Stimulated activated CD8-positive, alpha-beta memory T cell treated with anti-CD3 and anti-CD28 coated beads, Interleukin-7, amount 100 ng/mL, for 1 hour (primary cell): ENCODE data around the gene RNF4.
"Not testable (repeated sequence)": the region's sequence is repeated elsewhere in the genome, so short reads cannot be mapped to it uniquely, and the experiment has no call there.

Experiments used
- DNase-seq, 2 donors: peaks; one replicate each; pipeline ENCODE4 v3.0.0-alpha.2; 2020; ENCODE audit warnings: low read depth in 2 of 2

Gene RNF4

GRCh38 chr4:2486981-2487380 lies 18.1 kb downstream of the RNF4 start:
- no peak for DNase-seq

DNA sequence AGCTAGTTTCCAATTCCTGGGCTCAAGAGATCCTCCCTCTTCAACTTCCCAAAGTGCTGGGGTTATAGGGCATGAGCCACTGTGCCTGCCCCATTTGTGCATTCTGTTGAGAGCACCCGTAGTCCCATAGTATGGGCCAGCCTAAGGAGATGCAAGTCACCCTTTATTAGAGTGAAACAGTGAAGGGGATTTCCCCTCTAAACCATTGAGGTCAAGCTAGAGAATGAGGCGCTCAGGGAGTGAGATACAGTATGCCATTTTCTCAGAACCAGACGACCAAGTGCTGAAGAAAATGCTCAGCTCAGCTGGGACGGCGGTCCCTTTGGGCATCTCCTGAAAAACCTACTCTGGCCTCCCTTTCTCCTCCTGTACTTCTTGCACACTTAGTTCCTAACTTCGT lies 18.7 kb downstream of the RNF4 start:
- DNase-seq, result no peak

- no peak for DNase-seq
These were observed 20.3 kb downstream of the RNF4 start for GRCh38 chr4:2489081-2489805.

DNA sequence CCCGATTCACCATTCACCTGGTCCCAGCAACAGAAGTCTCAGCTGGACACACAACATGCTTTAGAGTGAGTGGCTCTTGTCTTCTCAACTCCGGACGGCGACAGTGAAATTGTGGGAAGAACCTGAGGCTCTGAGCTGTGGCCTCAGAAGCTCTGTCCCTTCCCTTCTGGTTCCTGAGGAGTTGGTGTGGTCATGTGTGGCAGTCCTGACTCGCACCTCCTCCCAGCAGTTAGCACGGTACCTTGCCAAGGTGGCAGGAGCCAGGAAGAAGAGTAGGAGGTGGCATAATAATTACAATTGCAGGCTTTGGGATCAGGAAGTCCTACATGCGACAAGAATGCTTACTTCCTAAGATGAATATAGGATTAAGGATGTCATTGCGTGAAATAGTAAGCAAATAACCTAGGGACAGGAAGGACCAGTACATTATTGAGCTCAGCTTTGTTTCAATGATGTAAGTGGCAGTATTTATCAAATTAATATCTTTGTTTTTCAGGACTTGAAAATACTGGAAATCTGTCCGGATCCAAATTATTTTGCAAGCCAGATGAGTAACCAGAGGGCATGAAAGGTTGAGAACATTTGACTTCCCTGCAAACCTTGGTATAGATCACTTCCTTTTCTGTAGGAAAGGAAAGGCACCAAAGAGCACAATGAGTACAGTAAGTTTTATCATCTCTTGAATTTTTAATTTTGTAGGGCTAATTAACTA lies 21.1 kb downstream of the RNF4 start:
- DNase-seq, result no peak

DNA sequence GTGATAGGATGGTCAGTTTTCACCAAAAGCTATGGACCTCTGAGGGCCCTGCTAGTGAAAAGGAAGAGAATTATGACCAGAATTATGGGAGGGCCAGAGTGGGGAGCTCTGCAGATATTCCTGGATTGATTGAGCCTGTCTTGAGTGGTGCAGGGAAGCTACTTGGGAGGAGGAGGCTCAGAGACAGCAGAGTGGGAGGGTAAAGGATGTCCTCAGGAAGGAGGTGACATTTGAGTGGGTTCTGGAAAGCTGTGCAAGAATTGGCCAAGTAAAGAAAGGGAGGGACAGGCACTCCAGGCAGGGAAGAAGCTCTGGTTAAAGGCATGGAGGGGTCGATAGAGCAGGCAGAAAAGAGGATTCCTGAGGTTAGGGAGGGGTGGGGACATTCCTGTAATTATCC lies 24.1 kb downstream of the RNF4 start:
- no peak for DNase-seq

DNA sequence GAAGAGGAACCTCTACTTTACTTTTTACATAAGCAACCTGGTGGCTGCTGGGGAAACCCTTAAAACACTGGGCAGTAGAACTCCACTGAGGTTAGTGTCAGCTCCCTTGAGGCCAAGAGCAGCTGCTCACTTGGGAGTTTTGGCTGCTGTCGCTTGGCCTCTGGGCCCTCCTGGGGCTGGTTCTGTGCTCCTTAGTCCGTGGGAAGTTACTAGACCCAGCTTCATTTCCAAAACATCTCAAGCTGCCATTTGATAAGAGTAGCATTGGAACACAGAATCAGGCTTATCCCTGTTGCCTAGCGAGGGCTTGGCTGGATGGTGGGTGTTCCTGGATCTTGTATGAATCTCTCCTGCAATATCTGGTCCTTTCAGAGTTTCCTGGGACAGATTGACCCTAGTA lies 26.1 kb downstream of the RNF4 start:
- no peak for DNase-seq

DNA sequence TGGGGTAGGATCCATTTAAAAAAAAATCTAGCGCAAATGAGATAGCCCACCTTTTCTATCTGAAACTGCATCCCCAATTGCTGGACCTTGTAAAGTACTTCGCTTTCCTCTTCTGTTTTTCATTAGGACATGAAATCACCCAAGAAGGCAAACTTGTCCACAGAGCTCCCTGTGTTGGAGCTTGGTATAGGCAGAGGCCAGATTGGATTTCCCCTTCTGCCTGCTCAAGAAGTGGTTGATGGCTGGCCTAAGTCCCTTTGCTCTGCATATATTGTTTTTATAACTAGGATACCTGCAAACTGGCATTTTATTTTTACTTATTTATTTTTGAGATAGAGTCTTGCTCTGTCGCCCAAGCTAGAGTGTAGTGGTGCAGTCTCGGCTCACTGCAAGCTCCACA lies 28.4 kb downstream of the RNF4 start:
- DNase-seq, result no peak

DNA sequence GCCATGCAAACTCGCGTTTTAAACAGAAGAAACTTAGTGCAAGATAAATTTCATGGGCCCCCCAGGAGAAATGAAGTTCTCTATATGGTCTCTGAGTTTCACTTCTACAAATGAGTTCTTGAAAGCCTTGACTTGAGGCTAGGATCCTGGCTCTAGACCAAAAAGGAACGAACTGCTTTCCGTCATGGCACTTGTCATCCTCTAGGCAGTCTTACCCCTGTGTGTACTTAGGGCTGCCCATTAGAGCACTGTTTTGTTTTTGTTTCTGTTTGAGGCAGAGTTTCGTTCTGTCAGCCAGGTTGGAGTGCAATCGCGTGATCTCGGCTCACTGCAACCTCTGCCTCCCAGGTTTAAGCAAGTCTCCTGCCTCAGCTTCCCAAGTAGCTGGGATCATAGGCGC lies 29.0 kb downstream of the RNF4 start:
- no peak for DNase-seq

GRCh38 chr4:2500547-2500946 lies 31.6 kb downstream of the RNF4 start:
- no peak for DNase-seq

GRCh38 chr4:2501034-2501594 lies 32.2 kb downstream of the RNF4 start:
- no peak for DNase-seq

GRCh38 chr4:2503809-2504208 lies 34.9 kb downstream of the RNF4 start:
- DNase-seq, result no peak

- DNase-seq, result no peak
These were observed 38.4 kb downstream of the RNF4 start for GRCh38 chr4:2507259-2507658.

GRCh38 chr4:2507855-2508254 lies 38.9 kb downstream of the RNF4 start:
- DNase-seq, result no peak

GRCh38 chr4:2510351-2511259 lies 41.7 kb downstream of the RNF4 start:
- no peak for DNase-seq

DNA sequence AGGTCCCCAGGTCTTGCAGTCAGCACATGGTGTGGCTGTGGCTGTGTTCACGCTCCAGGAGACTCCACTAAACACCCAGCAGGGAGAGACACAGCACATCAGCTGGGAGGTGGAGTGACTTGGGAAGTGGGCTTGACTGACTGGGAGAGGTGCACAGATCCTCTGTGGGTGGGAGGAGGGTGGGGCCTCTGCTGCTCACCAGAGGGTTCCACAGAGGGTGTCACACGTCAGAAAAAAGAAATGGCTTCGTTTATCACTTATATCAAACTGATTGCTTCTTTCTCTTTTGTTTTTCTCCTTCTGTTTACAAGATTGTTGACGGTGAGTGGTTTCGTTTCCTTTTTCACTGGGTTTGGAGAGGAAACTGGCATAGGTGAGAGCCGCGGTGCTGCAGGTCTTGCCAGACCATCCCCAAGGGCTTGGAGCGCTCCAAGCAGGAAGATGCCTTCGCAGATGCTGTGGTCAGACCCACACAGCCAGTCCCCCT lies 42.8 kb downstream of the RNF4 start:
- DNase-seq, result no peak

DNA sequence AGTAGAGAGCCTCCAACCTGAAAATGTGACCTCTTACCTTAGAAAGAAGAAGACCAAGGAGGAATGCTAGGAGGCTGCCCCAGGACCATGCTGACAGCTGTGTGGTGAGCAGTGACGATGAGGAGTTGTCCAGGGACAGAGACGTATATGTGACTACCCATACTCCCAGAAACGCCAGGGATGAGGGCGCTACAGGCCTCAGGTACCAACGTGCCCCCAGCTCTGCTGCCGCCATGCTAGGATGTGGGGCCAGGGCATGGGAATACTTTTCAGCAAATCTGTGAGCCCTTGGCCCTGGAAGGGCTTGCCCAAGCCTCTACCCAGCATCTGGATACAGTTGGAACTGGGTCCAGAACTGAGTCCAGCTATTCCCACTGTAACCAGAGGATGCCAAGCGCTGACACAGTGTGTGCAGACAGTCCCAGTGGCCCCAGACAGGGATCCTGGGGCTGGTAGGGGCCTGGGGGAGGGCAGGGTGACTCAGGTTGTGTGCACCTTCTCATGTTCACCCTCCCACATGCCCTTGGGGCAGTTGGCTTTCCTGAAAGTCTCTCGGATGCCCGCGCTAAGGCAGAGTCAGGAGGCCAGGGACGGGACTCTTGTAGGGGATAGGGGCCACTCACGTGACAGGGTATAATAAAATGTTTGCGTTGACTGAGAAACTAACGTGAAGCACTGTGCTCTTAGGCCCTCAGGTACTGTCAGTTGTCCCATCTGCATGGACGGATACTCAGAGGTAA lies 43.7 kb downstream of the RNF4 start:
- no peak for DNase-seq

- not testable (repeated sequence) for DNase-seq
These were observed 45.3 kb downstream of the RNF4 start for GRCh38 chr4:2514193-2514592.

- not testable (repeated sequence) for DNase-seq
These were observed 46.0 kb downstream of the RNF4 start for GRCh38 chr4:2514944-2515343.

- no peak for DNase-seq
These were observed 47.1 kb downstream of the RNF4 start for GRCh38 chr4:2515830-2516550.

DNA sequence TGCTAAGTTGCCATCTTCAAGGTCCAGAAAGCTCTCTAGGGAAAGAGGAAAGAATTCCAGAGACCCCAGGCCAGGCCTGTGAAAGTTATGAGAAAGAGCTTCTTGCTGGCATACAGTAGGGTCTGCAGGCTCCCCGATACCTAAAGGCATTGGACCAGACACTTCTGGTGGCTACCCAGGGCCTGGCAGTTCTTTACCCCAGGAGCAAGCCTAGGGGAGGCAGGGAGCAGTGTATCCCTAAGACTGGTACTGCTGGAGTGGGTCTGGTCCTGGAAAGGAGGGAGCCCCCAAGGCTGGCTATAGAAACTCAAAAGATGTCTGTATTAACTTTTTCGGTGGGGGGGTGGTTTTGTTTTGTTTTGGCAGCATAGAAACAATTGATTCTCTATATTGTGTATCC lies 47.7 kb downstream of the RNF4 start:
- DNase-seq, result no peak

DNA sequence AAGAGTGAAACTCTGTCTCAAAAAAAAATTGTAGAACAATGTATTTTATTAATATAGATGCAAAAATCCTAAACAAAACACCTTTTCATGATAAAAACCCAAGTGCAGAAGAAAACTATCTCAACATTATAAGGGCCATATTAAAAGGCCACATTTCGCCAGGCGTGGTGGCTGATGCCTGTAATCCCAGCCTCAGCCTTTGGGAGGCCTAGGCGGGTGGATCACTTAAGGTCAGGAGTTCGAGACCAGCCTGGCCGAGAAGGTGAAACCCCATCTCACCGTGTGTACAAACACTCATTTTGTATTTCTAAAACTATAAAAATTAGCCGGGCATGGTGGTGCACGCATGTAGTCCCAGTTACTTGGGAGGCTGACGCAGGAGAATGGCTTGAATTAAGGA lies 57.7 kb downstream of the RNF4 start:
- no peak for DNase-seq
